ENCODE results near the gene HGF.
"Not testable (repeated sequence)": the region's sequence is repeated elsewhere in the genome, so short reads cannot be mapped to it uniquely, and the experiment has no call there.

HGF gene

DNA sequence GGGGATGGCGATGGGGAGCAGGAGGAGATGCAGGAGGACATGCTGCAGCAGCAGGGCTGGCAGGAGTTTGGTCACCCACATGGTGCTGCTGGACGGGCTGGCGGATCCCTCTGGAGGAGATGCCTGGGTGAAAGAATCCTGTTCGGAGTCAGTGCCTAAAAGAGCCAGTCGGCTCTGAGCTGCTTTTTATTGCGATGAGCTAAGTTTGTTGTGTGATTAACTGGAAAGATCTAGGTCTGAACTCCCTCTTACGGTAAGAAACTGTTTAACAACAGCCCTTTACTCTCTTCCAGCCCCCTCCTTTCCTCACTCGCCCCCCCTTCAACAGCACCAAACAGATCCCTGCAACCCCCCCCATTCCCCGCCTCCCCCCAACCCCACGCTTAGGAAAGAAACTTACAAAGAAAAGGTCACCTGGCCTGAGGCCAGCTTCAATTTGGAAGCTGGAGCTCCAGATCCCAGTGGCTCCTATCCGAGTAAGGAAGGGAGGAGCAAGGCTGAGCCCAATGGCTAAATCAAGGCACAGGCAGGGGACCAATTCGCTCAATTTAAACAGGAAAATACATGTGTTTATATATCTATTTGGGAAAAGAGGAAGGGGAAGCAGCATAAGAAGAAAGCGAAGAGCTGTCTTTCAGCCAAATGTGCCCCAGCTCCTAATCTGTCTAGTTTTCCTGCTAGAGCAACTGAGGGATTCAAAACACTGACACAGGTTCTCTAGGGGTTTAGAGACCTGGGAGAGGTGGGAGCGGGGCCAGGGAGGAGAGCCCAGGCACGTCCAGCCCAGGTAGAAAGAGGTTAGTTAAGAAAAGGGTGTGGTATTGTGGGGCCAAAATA lies at the start of gene HGF:
TSS of gene HGF (minus strand) at position 157 of the 837 bp plus-strand sequence. CDS start at position 81, 76 bp downstream.
- Histone ChIP-seq H3K27ac (no peak within 1 kb of the TSS), H3K27me3 (replicated peaks) (no peaks in the 10 kb centered on the region), H3K4me3 (ENCODE audit: low read depth, low read length) (peak within 1 kb of the TSS; percentile 42), H3K36me3 (replicated peaks) (no peaks in the 10 kb centered on the region)
- peak; percentile 62 for DNase-seq
- in situ Hi-C loops (cut with HindIII; ENCODE audit: low pct_ligation_motif_present, low sequenced_read_pairs) = no loop called here
- TF ChIP-seq, protein P1, sequence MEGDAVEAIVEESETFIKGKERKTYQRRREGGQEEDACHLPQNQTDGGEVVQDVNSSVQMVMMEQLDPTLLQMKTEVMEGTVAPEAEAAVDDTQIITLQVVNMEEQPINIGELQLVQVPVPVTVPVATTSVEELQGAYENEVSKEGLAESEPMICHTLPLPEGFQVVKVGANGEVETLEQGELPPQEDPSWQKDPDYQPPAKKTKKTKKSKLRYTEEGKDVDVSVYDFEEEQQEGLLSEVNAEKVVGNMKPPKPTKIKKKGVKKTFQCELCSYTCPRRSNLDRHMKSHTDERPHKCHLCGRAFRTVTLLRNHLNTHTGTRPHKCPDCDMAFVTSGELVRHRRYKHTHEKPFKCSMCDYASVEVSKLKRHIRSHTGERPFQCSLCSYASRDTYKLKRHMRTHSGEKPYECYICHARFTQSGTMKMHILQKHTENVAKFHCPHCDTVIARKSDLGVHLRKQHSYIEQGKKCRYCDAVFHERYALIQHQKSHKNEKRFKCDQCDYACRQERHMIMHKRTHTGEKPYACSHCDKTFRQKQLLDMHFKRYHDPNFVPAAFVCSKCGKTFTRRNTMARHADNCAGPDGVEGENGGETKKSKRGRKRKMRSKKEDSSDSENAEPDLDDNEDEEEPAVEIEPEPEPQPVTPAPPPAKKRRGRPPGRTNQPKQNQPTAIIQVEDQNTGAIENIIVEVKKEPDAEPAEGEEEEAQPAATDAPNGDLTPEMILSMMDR (IDR thresholded peaks at IDR 0.05; ENCODE audit: low read depth, low read length, missing control alignments) = peak; percentile 31

DNA sequence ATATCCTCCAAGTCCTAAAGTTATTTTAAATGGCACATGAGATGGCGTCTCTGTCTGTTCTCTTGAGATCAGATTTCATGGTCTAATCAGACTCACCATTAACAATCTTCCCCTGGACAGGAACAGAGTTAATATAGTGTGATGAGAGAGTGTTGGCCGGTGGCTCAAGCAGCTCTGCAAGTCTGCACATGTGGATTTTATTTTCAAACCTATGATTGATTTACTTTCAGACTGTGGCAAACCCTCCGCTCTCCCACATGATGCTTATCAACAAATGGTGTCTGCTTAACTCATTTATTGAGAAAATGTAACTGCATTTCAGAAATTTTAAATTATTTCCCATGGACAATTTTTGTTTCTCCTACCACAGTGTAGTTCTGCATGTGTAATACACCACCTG lies 46.5 kb upstream of the HGF start:
- H3K36me3 ChIP-seq (replicated peaks) = no peaks in the 10 kb centered on the region
- H3K27me3 ChIP-seq (replicated peaks) = no peaks in the 10 kb centered on the region
- H3K27ac ChIP-seq = no peak overlapping the region
- DNase-seq = no peak
- TF ChIP-seq, protein P1 (IDR thresholded peaks at IDR 0.05; ENCODE audit: low read depth, low read length, missing control alignments) = no peak
- no peak overlapping the region for H3K4me3 ChIP-seq (ENCODE audit: low read depth, low read length)
- in situ Hi-C loops (cut with HindIII; ENCODE audit: low pct_ligation_motif_present, low sequenced_read_pairs) = no loop called here

DNA sequence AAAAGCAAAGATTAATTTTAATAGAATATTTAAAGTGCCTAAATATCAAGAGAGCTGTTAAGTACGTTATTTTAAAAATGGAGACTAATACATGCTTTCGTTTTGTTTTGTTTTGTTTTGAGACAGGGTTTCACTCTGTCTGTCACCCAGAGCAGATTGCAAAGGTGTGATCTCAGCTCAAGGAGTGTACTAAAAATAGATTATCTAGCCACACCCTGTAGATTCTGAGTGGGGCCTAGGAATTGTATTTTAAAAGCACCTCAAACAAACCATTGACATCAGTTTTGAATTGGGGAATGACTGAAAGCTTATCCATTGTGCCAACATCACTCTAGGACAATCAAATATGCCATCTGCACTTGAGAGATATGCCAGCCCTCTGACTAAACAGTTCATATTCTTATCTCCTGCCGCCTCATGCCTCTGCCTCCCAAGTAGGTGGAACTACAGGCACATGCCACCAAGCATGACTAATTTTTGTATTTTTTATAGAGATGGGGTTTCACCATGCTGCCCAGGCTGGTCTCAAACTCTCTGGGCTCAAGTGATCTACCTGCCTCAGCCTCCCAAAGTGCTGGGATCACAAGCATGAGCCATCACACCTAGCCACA lies 43.1 kb upstream of the HGF start:
- in situ Hi-C loops (cut with HindIII; ENCODE audit: low pct_ligation_motif_present, low sequenced_read_pairs); H3K36me3 ChIP-seq (replicated peaks); H3K27ac ChIP-seq; H3K4me3 ChIP-seq (ENCODE audit: low read depth, low read length); DNase-seq; H3K27me3 ChIP-seq (replicated peaks): not testable (repeated sequence)

DNA sequence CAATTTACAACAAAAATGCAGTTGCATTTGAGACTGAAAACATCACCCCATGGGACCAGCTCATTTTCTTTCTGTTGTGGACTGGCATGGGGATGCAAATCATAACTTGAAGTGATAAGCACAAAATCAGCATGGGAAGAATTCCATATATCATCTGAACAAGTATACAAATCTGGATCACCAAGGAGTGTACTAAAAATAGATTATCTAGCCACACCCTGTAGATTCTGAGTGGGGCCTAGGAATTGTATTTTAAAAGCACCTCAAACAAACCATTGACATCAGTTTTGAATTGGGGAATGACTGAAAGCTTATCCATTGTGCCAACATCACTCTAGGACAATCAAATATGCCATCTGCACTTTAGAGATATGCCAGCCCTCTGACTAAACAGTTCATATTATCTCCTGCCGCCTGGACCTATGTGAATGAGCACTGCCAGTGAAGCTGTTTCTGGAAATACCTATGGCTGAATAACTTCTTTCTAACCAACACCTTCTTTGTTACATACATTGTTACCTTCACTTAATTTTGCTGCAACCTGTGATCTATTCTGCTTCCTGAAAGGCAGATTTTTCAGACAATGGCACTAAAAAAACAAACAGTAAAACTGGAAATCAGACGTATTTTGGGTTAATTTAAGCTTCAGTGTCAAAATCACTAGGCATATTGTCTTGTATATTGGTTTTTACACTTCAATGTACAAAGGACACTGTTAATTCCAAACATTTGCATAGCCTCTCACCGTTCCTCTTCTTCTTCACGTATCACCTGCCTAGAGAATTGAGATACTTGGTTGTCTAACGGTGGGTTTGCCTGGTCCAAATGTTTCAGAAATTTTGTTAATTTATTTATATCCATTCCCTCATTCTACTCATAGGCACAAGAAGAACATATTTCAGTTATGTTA lies 42.4 kb upstream of the HGF start:
- in situ Hi-C loops (cut with HindIII; ENCODE audit: low pct_ligation_motif_present, low sequenced_read_pairs) = no loop called here
- H3K36me3 ChIP-seq (replicated peaks) = no peaks in the 10 kb centered on the region
- DNase-seq = no peak
- no peaks in the 10 kb centered on the region for H3K27me3 ChIP-seq (replicated peaks)
- no peak overlapping the region for H3K4me3 ChIP-seq (ENCODE audit: low read depth, low read length)
- TF ChIP-seq, protein P1 (IDR thresholded peaks at IDR 0.05; ENCODE audit: low read depth, low read length, missing control alignments) = no peak
- no peak overlapping the region for H3K27ac ChIP-seq

DNA sequence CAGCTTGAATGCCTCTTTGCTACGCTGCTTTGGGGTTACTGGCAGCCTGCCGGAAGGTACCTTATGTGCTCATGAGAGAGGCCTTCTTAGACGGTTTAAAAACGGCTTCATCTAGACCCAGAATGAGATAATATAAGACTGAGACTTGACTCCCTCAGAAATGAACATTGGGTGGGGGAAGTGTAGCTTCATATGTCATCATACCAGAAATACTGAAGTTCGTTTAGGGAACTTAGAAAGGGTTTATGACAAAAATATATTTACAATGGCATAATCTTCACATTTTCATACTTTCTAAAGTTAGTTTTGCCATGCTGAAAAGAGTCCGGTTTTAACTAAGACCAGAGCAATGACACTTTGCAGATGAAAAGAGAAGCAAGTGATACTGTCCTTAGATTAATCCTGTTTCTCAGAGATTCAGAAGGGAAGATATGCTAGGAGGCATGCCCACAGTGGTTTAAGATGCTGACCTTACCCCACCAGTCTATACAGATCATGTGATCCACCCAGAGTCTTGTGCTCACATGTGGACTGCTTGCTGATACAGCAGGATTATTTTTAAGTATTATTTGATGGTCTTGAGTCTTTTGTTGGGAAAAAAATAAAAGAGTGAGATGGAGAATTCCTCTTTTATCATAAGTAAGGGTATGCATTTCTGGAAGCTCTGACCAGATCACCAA lies 40.8 kb upstream of the HGF start:
- Histone ChIP-seq H3K4me3 (ENCODE audit: low read depth, low read length) (no peak overlapping the region), H3K27me3 (replicated peaks) (no peaks in the 10 kb centered on the region), H3K36me3 (replicated peaks) (no peaks in the 10 kb centered on the region), H3K27ac (no peak overlapping the region)
- TF ChIP-seq, protein P1 (IDR thresholded peaks at IDR 0.05; ENCODE audit: low read depth, low read length, missing control alignments) = no peak
- in situ Hi-C loops (cut with HindIII; ENCODE audit: low pct_ligation_motif_present, low sequenced_read_pairs) = no loop called here
- no peak for DNase-seq

DNA sequence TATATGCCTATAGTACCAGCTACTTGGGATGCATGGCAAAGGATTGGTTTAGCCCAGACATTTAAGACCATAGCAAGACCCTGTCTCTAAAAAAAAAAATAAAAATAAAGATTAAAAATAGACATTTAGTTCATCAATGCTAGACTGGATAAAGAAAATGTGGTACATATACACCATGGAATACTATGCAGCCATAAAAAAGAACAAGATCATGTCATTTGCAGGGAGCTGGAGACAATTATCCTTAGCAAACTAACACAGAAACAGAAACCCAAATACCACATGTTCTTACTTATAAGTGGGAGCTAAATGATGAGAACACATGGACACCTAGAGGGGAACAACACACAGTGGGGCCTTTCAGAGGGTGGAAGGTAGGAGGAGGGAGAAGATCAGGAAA lies 38.5 kb upstream of the HGF start:
- H3K27me3 ChIP-seq (replicated peaks); DNase-seq; in situ Hi-C loops (cut with HindIII; ENCODE audit: low pct_ligation_motif_present, low sequenced_read_pairs): not testable (repeated sequence)

More for the DNA sequence above, 38.5 kb upstream of the HGF start:
- not testable (repeated sequence) for H3K4me3 ChIP-seq (ENCODE audit: low read depth, low read length); H3K27ac ChIP-seq; H3K36me3 ChIP-seq (replicated peaks)
